NCI-H1417 (cell line): ENCODE data around the gene CHAF1B.
"Not testable (repeated sequence)": the region's sequence is repeated elsewhere in the genome, so short reads cannot be mapped to it uniquely, and the experiment has no call there.

ENCODE experiments used
- DNase-seq, 3 experiments: peaks; one replicate each; lab custom pipeline; 2025; lab: John Stamatoyannopoulos, UW

Gene CHAF1B

GRCh38 chr21:36385233-36386030 lies at the start of gene CHAF1B:
Gene CHAF1B (plus strand): TSS chr21:36385392. CDS start chr21:36386137, 745 bp downstream.
- DNase-seq = peak; percentile 92 to 94 (median 93)

- no peak for DNase-seq
These were observed 48.1 kb upstream of the CHAF1B start for GRCh38 chr21:36337099-36337509.

- no peak for DNase-seq
These were observed 46.2 kb upstream of the CHAF1B start for GRCh38 chr21:36338975-36339374.

GRCh38 chr21:36342581-36342980 lies 42.6 kb upstream of the CHAF1B start:
- not testable (repeated sequence) for DNase-seq

- DNase-seq = no peak
These were observed 40.3 kb upstream of the CHAF1B start for GRCh38 chr21:36344931-36345330.

- DNase-seq = peak in 2 of 3 experiments; percentile 12 to 54
These were observed 37.8 kb upstream of the CHAF1B start for GRCh38 chr21:36347278-36347961.

GRCh38 chr21:36347962-36348328 lies 37.2 kb upstream of the CHAF1B start:
- no peak for DNase-seq

- DNase-seq = no peak
These were observed 35.9 kb upstream of the CHAF1B start for GRCh38 chr21:36349315-36349714.

GRCh38 chr21:36350282-36350910 lies 34.8 kb upstream of the CHAF1B start:
- no peak for DNase-seq

GRCh38 chr21:36354918-36355680 lies 30.1 kb upstream of the CHAF1B start:
- DNase-seq = peak in 1 of 3 experiments; percentile 62

- peak in 2 of 3 experiments; percentile 43 to 78 for DNase-seq
These were observed 29.3 kb upstream of the CHAF1B start for GRCh38 chr21:36355868-36356267.

GRCh38 chr21:36359185-36359584 lies 26.0 kb upstream of the CHAF1B start:
- DNase-seq = no peak

GRCh38 chr21:36369064-36369685 lies 16.0 kb upstream of the CHAF1B start:
- DNase-seq = no peak

- DNase-seq = no peak
These were observed 9.2 kb upstream of the CHAF1B start for GRCh38 chr21:36375994-36376393.

- no peak for DNase-seq
These were observed 7.8 kb upstream of the CHAF1B start for GRCh38 chr21:36377391-36377842.

GRCh38 chr21:36379251-36379650 lies 5.9 kb upstream of the CHAF1B start:
- no peak for DNase-seq

- no peak for DNase-seq
These were observed 3.2 kb upstream of the CHAF1B start for GRCh38 chr21:36381841-36382589.

GRCh38 chr21:36382722-36383121 lies 2.5 kb upstream of the CHAF1B start:
- not testable (repeated sequence) for DNase-seq

- DNase-seq = no peak
These were observed 333 bp upstream of the CHAF1B start for GRCh38 chr21:36384885-36385232.

GRCh38 chr21:36386031-36386642 lies 945 bp downstream of the CHAF1B start:
- DNase-seq = no peak
